Effector CD4-positive, alpha-beta T cell (primary cell): ENCODE results near the gene CCL8.

ENCODE experiments used
- DNase-seq: peaks from one replicate; pipeline ENCODE4 v3.0.0-alpha.2; 2020

The CCL8 gene

GRCh38 chr17:34368196-34368945, 49.1 kb downstream of the CCL8 start:
- no peak for DNase-seq

- no peak for DNase-seq
Measured at GRCh38 chr17:34368946-34369500, 49.8 kb downstream of the CCL8 start.

- DNase-seq, result no peak
Measured at GRCh38 chr17:34369571-34369970, 50.3 kb downstream of the CCL8 start.

- no peak for DNase-seq
Measured at GRCh38 chr17:34370376-34370996, 51.3 kb downstream of the CCL8 start.

GRCh38 chr17:34370997-34371395, 51.8 kb downstream of the CCL8 start:
- DNase-seq, result no peak
